GM23338 (cell line): ENCODE measurements around the gene RCOR3. TPM values are rescaled to one million over a fixed set of nuclear protein-coding genes. Genes with fewer than 3 reads are reported as not detected.
A peak's percentile ranks its signal among the peaks of the same experiment; 100 is the strongest.

ENCODE experiments used
- ATAC-seq: fragments of 200-7000 bp; cut with Tn5 transposase; 3 replicates; pipeline ENCODE4 v1.9.1; 2020
- DNase-seq: peaks from one replicate; pipeline ENCODE4 v3.0.0-alpha.2; 2015; ENCODE audit warnings: low spot score
- H2AFZ ChIP-seq: fragments of 200-600 bp; sonication (generic); 2 replicates; pipeline ENCODE4 v1.8.0; 2016; ENCODE audit warnings: antibody characterized with exemption, mild to moderate bottlenecking, moderate library complexity
- H3F3A ChIP-seq: fragments of 200-600 bp; sonication (generic); replicated peaks from 2 replicates; pipeline ENCODE4 v1.8.0; 2017; ENCODE audit warnings: antibody characterized with exemption, mixed run types, low read depth
- H3K27ac ChIP-seq: fragments of 200-600 bp; sonication (generic); 2 replicates; pipeline ENCODE4 v1.6.1; 2016; ENCODE audit warnings: low read depth
- H3K27me3 ChIP-seq: fragments of 200-600 bp; sonication (generic); 2 replicates; pipeline ENCODE4 v1.8.0; 2016; ENCODE audit warnings: mild to moderate bottlenecking, mixed run types, moderate library complexity; ENCODE audit not compliant: insufficient read depth
- H3K36me3 ChIP-seq: fragments of 200-600 bp; sonication (generic); 2 replicates; pipeline ENCODE4 v1.8.0; 2016; ENCODE audit warnings: mild to moderate bottlenecking; ENCODE audit not compliant: insufficient read depth
- H3K4me1 ChIP-seq: fragments of 200-600 bp; sonication (generic); 2 replicates; pipeline ENCODE4 v1.8.0; 2016; ENCODE audit warnings: mild to moderate bottlenecking, moderate library complexity; ENCODE audit not compliant: insufficient read depth
- H3K4me2 ChIP-seq: fragments of 200-600 bp; sonication (generic); 2 replicates; pipeline ENCODE4 v1.7.1; 2017; ENCODE audit warnings: mixed run types
- H3K4me3 ChIP-seq: fragments of 200-600 bp; sonication (generic); 2 replicates; pipeline ENCODE4 v1.6.1; 2016; ENCODE audit warnings: mixed run types
- H3K79me2 ChIP-seq: fragments of 200-600 bp; sonication (generic); replicated peaks from 2 replicates; pipeline ENCODE4 v1.8.0; 2017; ENCODE audit warnings: mild to moderate bottlenecking; ENCODE audit not compliant: insufficient read depth
- H3K9me2 ChIP-seq: fragments of 200-600 bp; sonication (generic); 2 replicates; pipeline ENCODE4 v1.8.0; 2017; ENCODE audit not compliant: insufficient read depth
- H4K20me1 ChIP-seq: fragments of 200-600 bp; sonication (generic); replicated peaks from 2 replicates; pipeline ENCODE4 v1.8.0; 2017; ENCODE audit warnings: mild to moderate bottlenecking; ENCODE audit not compliant: insufficient read depth
- H3K27ac Mint-ChIP-seq: 2 replicates; pipeline ENCODE4 v1.8.0; 2020; ENCODE audit warnings: inconsistent platforms, mild to moderate bottlenecking, moderate library complexity, mixed read lengths
- H3K27me3 Mint-ChIP-seq: 3 replicates; pipeline ENCODE4 v1.8.0; 2022; ENCODE audit warnings: low read depth, mild to moderate bottlenecking, moderate library complexity, mixed read lengths, inconsistent platforms; ENCODE audit not compliant: insufficient read depth, poor library complexity
- H3K36me3 Mint-ChIP-seq: 3 replicates; pipeline ENCODE4 v1.8.0; 2021; ENCODE audit warnings: low read depth, mild to moderate bottlenecking, inconsistent platforms, moderate library complexity, mixed read lengths
- H3K4me1 Mint-ChIP-seq: 3 replicates; pipeline ENCODE4 v1.8.0; 2020; ENCODE audit warnings: mild to moderate bottlenecking, inconsistent platforms, mixed read lengths
- H3K4me3 Mint-ChIP-seq: 3 replicates; pipeline ENCODE4 v1.8.0; 2021; ENCODE audit warnings: moderate library complexity, mild to moderate bottlenecking, inconsistent platforms, mixed read lengths
- H3K9me3 Mint-ChIP-seq: 3 replicates; pipeline ENCODE4 v1.8.0; 2020; ENCODE audit warnings: moderate library complexity, mild to moderate bottlenecking, inconsistent platforms, mixed read lengths
- ETS1 ChIP-seq: IDR thresholded peaks from 2 replicates; pipeline ENCODE4 v1.6.1; 2016; ENCODE audit warnings: antibody characterized with exemption
- EZH2phosphoT487 ChIP-seq: fragments of 200-600 bp; sonication (generic); IDR thresholded peaks from one replicate; pipeline ENCODE4 v1.8.1; 2018; ENCODE audit warnings: antibody characterized with exemption; ENCODE audit not compliant: unreplicated experiment
- JUNB ChIP-seq: IDR thresholded peaks from one replicate; pipeline ENCODE4 v1.6.1; 2016; ENCODE audit warnings: antibody characterized with exemption; ENCODE audit not compliant: unreplicated experiment
- NANOG ChIP-seq: IDR thresholded peaks from 2 replicates; pipeline ENCODE4 v1.6.1; 2016; ENCODE audit warnings: antibody characterized with exemption, borderline replicate concordance
- POLR2AphosphoS5 ChIP-seq: IDR thresholded peaks from 2 replicates; pipeline ENCODE4 v1.6.1; 2016; ENCODE audit warnings: antibody characterized with exemption, low read depth
- REST ChIP-seq: IDR thresholded peaks from one replicate; pipeline ENCODE4 v1.6.1; 2018; ENCODE audit warnings: antibody characterized with exemption; ENCODE audit not compliant: unreplicated experiment
- ZNF114 ChIP-seq: fragments of 250-450 bp; sonication (Bioruptor Pico); IDR thresholded peaks from 2 replicates; pipeline ENCODE4 v1.5.0; 2020; ENCODE audit warnings: mild to moderate bottlenecking, moderate library complexity
- ZNF331 ChIP-seq: fragments of 250-450 bp; sonication (Bioruptor Pico); IDR thresholded peaks from 2 replicates; pipeline ENCODE4 v1.5.0; 2020; ENCODE audit warnings: low read depth, mild to moderate bottlenecking, moderate library complexity
- polyA plus RNA-seq: library from polyadenylated mRNA; unstranded; fragments of >200 nt; fragmentation: Nextera tagmentation; extraction: Ambion mirVana; gene quantifications from 2 replicates; pipeline ENCODE4 v1.2.1, GENCODE V29; 2016
- total RNA-seq: library from RNA; depleted of rRNA; stranded (reverse); fragments of >200 nt; shearing (Covaris generic); gene quantifications from 2 replicates; pipeline ENCODE4 v1.2.3, GENCODE V29; 2014

Gene RCOR3
- total and polyA plus RNA-seq, 2 experiments from 2014 or later = 19.4 to 26.2 TPM

GRCh38 chr1:211296396-211296795, 37.2 kb downstream of the RCOR3 start:
- H3K9me2 ChIP-seq = no peaks in the 10 kb centered on the region
- peaks cover 47% of the 10 kb centered on the region for H3K36me3 Mint-ChIP-seq
- no peak overlapping the region for H3K27ac Mint-ChIP-seq
- H4K20me1 ChIP-seq = peaks cover 3% of the 10 kb centered on the region; the same call in 1 of the 2 replicates
- no peak overlapping the region for H3K4me3 ChIP-seq
- H3K79me2 ChIP-seq = no peaks in the 10 kb centered on the region
- H3K9me3 Mint-ChIP-seq = no peaks in the 10 kb centered on the region
- peaks cover 15% of the 10 kb centered on the region; the same call in 1 of the 2 replicates for H3K36me3 ChIP-seq
- H3K4me3 Mint-ChIP-seq = no peak overlapping the region
- TF ChIP-seq ZNF331 = no peak
- no peak for TF ChIP-seq ZNF114 (CRISPR knock-in tag)
- TF ChIP-seq JUNB = no peak
- TF ChIP-seq POLR2AphosphoS5 = no peak
- TF ChIP-seq EZH2phosphoT487 = no peak
- no peak overlapping the region for H3K27ac ChIP-seq
- no peaks in the 10 kb centered on the region for H3F3A ChIP-seq
- H3K4me1 ChIP-seq = peaks cover 10% of the 10 kb centered on the region
- no peak overlapping the region for H3K4me2 ChIP-seq
- no peak for ATAC-seq
- no peak for DNase-seq
- no peaks in the 10 kb centered on the region for H3K27me3 ChIP-seq
- no peak overlapping the region for H2AFZ ChIP-seq
- H3K27me3 Mint-ChIP-seq = peaks cover 1% of the 10 kb centered on the region
- H3K4me1 Mint-ChIP-seq = peaks cover 12% of the 10 kb centered on the region

- peaks cover 25% of the 10 kb centered on the region for H3K36me3 Mint-ChIP-seq
- Histone ChIP-seq H3K4me2 (no peak overlapping the region), H3K27me3 (no peaks in the 10 kb centered on the region), H3F3A (no peaks in the 10 kb centered on the region), H4K20me1 (no peaks in the 10 kb centered on the region), H3K4me3 (no peak overlapping the region), H2AFZ (no peak overlapping the region), H3K9me2 (no peaks in the 10 kb centered on the region), H3K36me3 (peaks cover 3% of the 10 kb centered on the region; the same call in 1 of the 2 replicates), H3K79me2 (no peaks in the 10 kb centered on the region), H3K4me1 (peaks cover 7% of the 10 kb centered on the region), H3K27ac (no peak overlapping the region)
- TF ChIP-seq NANOG (no peak), REST (no peak), EZH2phosphoT487 (no peak), ZNF114 (CRISPR knock-in tag) (no peak), POLR2AphosphoS5 (no peak), ETS1 (no peak)
- peak overlapping the region; percentile 89 for H3K27ac Mint-ChIP-seq
- no peaks in the 10 kb centered on the region for H3K9me3 Mint-ChIP-seq
- DNase-seq = no peak
- ATAC-seq = no peak
- peaks cover 18% of the 10 kb centered on the region for H3K4me1 Mint-ChIP-seq
- H3K4me3 Mint-ChIP-seq = no peak overlapping the region
- no peaks in the 10 kb centered on the region for H3K27me3 Mint-ChIP-seq
Observed at GRCh38 chr1:211305044-211305443, 45.9 kb downstream of the RCOR3 start.
